Measurements from ENCODE around the gene UVSSA.

UVSSA gene

DNA sequence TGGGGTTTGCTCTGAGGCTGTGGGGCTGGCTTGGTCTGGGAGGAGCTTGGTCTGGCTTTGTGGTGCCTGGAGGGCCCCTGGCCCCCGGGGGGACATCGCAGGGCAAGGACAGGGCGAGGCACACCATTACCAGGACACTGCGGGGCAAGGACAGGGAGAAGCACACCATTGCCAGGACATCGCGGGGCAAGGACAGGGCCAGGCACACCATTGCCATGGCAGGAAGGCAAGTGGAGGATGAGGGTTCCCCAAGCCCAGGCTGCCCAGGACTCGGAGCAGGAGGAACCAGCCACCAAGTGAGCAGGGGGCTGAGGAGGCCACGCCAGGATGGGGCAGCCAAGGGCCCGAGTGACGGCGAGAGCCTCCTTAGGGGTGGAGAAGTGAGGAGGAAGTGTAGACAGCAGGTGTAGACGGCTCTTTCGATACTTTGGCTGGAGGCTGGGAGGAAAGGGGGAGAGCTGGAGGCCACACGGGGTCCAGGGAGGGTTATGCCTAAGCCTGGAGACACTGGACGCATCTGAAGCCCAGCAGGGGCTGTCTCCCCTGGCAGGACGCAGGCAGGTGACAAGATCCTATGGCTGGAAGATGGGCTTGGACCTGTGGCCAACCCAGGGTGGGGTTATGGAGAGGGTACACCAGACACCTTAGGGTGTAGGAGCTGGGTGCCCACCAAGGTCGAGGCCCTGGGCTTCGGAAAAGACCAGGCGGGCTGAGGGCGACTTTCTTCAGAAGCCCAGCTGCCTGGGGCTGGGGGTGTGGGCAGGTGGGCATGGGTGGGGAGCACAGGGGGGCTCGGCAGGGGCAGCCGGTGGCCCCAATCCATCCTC lies 51.9 kb downstream of the UVSSA start:
- DNase-seq = no peak

DNA sequence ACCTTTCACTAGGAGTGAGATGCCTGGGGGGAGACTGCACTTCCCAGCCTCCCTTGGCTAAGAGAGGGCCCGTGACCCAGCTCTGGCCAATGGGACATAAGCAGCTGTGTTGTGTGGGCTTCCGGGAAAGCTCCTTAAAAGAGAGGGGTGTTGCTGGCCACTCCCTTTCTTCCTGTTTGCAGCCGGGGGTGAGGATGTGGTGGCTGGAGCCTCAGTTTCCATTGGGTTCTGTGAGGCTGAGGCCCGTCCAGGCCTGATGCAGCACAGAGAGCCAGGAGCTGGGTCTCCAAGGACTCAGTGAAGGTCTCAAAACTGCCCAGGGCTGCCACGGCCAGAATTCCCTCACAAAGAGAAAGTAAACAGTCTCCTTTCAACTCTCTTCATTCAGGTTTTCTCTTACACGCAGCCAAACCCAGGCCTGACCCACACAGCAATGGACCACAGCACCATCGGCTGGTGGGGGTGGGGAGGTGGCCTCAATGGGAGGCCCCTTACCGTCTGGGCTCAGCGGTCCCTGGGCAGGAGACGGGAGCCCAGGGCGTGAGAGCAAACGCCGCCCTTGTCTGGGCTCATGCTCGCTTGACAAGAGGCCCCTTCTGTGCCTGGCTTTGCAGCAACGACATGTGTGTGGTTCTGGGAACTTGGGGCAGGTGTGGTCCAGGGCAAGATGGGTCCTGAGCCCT lies 52.6 kb downstream of the UVSSA start:
- no peak for DNase-seq

DNA sequence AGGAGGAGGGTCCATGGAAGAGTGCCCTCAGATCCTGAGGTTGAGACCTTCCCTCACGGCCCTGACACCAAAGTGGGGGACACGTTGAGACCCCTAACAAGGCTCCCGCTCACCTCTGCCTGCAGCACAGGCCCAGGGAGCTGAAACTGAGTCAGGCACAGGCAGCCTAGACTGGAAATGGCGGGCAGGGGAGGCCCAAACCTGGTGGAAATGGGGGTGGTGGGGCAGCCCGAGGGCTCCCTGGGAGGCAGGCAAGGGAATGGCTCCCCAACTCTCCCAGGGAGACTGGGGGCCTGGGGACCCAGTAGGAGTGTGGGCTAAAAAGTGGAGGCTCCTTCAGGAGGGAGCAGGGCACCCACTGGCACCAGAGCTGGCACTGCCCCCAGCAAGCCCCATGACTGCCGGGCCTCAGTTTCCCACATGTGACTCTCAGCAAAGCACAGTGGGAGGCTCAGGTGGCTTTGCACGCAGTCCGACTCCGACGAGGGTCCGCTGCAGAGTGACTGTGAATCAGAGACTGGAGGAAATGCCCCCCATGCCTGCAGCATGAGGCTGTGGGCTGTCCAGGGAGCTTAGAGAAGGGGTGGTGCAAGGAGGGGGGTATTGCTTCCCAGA lies 53.3 kb downstream of the UVSSA start:
- DNase-seq = no peak

DNA sequence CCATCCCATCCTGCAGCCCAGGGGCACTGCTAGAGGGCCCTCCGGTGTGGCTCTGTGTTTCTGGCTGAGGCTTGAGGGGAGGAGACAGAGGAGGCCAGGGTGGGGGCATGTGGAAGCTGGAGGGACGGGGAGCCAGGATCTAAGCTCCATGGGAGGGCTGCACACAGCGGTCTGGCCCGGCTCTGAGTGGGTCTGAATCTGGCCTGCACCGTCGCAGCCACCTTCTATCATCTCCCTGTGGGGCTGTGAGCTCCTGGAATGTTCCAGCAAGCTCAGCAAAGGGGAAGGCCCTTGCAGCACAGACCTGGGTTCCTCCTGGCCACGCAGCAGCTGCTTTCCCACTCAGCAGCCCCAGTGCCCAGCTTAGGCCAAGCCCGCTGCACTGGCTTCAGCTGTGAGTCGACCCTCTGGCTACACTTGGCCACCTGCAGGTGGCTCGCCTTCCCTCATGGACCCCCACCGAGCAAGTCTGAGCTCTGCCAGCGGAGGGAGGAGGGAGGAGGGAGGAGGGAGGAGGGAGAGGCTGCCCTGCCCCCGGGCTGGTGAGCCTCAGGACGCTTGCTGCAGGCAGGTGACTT lies 53.9 kb downstream of the UVSSA start:
- DNase-seq = no peak

DNA sequence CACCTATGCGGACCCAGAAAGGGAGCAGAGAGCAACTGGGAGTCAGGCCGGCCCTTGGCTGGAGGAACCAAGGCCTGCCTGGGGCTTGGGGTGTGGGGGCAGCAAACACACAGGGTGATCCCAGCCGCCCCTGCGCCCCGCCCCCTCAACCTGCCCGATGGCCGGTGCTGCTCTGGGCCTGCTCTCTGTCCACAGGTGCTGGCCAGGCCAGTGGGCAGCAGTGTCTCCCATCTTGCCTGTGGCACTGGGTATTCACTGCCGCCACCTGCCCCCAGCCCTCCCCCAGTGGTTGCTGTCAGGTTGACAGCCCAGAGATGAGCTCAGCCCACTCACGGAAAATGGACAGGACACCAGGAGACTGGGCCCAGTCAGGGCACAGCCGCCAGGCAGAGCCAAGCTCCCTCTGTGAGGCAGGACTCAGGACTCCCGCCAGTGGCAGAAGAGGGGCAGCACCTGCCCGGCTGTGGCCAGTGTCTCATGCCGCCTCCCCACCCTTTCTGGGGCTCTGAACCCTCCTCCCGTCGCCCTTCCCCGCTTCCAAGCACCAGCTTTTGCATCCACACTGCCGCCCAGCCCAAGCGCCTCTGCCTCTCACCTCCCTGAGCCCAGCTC lies 54.5 kb downstream of the UVSSA start:
- DNase-seq = no peak

DNA sequence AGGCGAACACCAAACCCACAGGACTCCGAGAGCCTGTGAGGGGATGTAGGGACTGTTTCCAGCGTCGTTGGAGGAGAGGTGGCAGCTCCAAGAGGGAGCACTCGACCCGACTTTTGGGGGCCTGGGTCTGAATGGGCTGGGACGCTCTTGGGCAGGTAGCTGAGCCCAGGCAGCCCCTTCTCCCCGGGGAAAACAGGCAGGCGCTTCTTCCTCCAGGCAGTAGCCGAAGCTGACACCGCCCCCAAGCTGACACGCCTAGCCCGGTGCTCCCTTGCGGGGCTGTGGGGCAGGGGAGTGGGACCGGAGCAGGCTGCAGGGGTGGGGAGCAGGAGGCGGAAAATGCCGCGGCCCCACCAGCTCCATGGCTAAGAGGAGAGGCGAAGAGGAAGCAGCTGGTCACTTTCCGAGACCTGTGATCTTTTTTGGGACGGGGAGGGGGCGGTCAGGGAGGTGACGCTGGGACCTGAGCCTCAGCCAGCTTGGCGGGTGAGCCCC lies 55.1 kb downstream of the UVSSA start:
- no peak for DNase-seq

DNA sequence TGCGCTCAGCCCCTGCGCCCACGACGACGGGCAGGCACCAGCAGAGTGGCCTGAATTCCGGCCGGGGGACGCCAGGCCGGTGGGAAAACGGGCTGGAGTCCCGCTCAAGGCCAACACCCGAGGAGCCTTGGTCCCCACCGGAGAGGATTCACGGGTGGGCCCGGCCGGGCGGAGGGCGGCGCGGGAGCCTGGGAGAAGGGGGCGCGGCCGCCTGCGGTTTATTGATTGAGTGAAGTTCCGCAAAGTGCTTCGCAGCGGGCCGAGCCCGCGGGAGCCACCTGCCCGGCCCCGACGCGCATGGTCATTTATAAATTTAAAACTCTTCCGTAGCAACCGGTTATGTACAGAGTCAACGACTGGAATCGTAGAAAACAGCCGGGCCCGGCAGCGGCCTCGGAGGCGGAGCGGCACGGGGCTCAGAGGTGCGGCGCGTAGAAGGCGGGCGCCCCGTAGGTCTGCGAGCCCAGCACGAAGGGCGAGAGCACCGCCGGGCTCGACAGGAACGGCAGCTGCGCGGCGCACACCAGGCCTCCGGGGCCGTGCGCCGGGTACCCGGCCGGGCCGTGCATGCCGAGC lies 55.6 kb downstream of the UVSSA start:
- DNase-seq = no peak

DNA sequence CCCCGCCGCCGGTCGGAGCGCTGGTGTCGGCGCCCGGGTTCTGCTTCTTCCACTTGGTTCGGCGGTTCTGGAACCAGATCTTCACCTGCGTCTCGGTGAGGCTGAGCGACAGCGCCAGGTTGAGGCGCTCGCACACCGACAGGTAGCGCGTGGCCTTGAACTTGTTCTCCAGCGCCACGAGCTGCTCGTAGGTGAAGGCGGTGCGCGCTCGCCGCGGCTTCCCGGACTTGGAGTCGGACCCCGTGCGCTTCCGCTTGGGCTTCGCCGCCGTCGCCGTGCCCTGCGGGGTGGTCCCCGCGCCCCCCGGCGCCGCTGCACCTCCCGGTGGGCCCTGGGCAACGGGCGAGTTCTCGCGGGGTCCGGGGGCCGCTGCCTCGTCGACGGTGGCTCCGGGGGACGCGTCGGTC lies 56.2 kb downstream of the UVSSA start:
- no peak for DNase-seq

DNA sequence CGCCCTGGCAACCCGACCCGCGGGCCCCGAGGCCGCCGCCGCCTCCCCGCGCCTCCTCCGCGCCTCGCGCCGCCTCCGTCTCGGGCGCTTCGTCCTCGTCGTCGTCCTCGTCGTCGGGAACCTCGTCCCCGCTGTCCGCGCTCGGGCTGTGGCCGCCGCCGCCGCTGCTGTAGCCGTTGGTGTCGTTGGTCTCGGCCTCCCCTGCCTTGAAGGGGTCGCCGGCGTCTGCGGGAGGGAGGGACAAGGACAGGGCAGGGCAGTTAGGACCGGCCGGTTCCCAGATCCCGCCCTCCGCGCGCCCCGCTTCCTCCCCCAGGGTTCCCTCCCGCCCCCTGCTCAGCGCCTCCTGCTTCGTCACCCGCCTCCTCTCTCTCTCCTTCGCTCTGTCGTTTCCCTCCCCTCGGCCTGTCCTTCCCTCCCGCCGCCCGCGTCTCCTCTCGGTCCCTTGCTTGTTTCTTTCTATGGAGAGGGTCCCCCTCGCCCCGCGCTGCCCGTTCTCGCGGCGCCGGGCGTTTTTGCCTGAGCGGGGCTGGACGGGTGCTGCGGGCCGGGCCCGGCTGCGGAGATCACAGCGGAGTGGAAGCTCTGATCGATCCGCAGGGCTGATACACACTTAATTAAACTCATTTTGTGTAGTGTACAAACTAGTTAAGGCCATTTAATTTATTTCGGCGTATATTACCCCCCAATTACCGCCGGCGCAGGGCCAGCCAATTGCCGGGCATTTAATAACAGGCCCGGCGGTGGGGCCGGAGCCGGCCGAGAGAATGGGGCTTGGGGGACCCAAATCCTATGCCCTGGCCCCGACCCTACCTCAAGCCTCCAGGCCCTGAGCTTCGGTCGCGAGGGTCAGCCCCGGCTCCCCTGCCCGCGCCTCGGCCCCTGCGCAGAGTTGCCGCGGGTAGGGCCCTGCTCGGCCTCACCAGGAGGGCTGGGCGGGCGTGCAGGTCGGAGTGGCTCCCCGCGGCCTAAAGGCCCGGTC lies 56.9 kb downstream of the UVSSA start:
- no peak for DNase-seq

DNA sequence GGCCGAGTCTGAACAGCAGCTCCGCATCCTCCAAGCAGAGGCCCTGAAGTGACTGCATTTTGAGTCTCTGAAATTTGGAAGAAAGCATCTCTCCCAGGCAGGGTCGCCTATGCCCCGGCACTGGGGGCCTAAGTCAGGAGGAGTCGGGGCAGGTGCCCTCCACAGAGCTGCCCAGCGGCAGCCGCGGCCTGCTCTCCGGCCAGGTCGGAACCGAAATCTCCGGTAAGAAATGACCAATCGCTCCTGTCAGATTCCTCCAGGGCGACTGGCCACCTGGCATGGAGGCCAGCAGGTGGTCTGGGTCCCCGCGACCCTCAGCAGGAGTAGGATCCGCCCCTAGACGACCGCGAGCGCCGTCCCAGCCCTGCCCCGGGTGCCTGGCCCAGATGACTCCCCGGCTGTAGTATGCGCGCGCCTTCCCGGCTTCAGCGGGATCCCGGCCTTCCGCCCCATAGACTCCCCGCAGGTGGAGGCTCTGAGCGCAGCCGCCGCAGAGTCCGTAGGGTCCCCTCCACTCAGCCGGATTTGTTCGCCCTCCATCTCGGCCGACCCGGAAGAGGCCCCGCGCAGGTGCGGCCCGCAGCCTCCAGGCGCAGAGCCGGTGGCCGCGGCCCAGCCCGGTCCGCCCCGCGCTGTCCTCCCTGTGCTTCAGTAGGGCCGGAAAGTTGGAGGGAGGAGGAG lies 57.7 kb downstream of the UVSSA start:
- DNase-seq = no peak

DNA sequence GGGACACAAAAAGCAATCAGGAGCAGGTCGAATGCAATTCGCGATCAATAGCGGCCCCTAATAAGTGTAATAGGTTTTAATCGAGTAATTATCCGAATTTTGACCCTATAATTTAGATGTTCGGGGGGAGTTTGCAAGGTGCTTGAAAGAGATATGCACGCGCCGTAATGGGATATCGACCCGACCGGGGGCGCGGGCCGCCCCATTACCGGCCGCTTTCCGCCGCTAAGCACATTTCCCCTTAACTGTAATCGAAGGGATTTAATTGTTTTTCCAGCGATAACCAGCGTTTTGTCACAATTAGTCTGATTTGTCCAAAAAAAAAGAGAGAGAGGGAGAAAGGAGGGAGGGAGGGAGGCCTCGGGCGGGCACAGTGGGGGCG lies 58.2 kb downstream of the UVSSA start:
- no peak for DNase-seq

DNA sequence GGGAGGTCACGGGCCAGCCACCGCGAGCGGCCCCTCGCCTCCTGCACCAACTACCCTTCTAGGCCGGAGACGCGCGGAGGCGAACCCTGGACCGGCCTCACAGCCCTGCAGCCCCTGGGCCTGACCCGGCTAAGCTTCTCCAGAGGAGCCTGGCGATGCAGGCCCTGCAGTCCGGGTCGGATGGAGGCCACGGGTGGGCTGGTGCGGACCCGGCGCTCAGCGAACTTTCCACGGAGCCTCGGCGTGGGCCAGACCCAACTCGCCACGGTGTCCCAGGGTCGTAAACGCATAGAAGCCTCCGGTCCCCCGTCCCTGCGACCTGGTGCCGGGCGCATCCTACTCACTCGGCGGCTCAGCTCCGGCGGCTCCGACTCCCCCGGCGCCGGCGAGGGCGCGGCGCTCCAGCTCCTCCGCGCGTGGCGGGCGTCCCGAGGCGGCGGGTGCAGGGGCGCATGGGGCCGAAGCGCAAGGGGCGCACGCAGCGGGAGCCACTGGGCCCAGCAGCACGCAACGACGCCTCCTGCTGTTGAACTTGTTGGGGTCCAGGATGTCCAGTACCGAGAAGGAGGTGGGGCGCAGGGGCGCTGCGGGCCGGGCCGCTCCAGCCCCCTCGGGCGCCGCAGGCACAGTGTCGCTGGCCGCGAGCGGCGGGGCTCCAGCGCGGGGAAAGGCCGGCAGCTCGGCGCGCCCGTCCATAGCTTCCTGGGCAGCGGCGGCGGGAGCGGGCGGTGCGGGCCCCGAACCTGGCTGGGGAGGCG lies 58.8 kb downstream of the UVSSA start:
- no peak for DNase-seq

DNA sequence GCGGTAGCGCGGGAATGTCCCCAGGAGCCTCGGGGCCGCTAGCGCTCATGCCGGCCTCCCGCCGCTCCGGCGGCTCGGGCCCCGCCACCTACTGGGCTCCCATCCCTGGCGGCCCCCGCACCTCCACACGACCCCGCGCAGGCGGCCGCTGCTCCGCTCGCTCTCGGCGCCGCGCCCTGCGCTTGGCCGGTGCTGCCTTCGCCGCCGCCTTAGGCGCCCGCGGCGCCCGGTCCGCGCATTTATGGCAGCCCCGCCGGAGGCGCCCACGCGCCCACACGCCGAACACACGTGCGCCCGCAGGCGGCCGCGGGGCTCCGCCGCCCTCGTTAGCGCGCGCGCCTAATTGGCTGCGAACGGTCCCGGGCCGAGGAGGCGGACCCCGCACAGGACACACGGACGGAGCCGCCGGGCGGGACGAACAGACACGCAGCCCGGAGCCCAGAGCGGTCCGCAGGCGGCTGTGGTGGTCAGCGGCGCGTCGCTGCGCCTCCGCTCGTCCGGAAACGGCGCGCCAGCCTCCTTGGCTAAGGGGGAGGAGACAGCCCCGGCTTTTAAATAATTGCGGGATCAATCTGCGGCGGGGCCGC lies 59.5 kb downstream of the UVSSA start, which contains the start of gene NKX1-1:
NKX1-1 (minus strand) TSS at position 49 of the 587 bp plus-strand sequence; CDS start at position 49, 0 bp downstream.
- no peak for DNase-seq

DNA sequence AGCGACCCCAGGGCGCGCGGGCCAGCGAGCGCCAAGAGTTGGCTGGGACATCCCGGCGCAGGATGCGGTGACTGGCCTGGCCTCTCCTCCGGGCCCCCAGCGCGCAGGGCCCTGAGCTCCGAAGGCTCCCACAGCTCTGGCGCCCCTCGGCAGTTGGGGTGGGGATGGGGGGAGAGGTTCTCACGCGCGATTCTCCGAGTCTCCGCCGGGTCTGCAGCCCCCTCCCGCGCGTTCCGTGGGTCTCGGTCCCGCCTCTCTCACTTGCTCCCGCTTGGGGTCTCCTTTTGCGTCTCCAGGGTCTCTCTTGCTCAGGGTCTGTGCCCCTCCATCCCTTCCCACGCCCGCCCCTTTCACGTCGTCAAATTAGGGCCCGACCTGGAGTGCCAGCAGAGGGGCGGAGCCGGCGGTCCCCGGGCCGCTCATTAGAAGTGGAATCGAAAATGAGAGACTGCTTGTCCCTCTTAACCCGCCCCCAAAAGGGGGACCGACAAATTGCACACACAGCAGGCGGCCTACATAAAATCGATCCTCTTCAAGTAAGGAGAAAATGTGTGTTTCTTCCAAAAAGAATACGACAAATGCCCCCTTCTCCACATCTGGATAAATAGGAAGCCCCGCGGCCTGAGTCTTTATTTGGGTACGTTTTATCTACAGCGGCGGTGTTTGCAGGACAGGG lies 60.1 kb downstream of the UVSSA start:
- no peak for DNase-seq

DNA sequence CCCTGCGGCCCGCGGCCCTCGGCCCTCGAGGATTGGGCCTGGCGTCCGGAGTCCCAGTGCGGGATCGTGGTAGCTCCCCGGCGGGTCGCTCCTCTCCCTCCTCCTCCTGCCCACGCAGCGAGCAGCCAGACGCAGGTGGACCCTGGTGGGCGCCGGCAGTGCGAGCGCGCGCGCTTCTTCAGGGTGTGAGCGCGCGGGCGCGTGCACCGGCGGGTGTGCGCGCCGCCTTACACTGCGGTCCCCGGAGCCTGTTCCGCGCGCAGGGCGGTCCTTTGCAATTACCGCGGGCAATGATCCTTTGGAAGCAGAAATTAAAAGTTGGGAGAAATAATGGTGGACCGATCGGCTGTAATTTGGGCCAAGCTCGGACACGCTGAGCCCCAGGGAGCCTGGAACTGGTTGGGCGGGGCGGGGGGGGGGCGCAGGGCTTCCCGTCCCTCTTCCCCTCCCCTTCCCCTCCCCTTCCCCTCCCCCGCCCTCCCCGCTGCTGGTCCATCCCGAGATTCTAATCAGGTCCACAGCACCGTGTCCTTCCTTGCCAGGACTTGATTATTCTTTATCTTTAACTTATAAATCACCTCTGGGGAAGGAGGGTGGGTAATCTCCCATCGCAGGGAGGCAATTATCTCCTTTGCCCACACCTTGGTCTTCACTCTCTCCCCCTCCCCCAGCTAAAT lies 60.8 kb downstream of the UVSSA start:
- no peak for DNase-seq

DNA sequence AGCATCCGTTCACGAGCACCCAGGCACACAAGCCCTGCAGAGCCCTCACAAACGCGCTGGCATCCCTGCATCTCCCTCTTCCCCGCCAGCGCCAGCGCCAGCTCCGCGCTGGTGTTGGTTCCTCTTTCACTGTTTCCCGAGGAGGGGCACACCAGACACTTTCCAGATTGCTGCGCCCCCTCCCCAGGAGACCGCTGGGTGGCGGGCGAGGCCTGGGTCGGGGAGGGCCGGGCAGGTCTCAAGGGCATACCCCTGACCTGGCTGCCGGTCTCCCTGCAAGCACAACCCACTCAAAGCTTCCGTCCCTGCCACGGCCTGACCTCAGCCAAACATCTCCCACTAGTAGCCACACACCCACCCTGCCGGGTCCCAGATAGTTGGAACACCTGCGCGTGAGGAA lies 61.4 kb downstream of the UVSSA start:
- DNase-seq = no peak

DNA sequence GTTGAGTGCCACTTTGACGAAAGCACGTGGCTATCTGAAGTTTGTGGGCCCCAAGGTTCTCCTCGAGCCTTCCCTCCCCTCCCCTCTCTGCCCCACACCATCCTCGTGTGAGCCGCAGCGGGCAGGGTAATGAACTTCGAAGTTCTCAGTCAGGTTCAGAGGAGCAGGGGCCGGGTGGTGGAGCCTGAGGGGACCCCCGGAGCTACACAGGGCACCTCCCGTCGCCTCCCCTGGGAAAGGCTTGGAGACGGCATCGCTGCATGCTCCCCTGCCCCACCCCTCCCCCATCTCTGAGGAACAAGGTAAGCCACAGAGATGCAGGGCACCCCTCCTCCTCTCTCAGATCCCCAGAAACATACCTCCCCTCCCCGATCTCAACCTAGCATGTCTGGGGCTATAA lies 62.1 kb downstream of the UVSSA start:
- DNase-seq = no peak

Data from activated naive CD4-positive, alpha-beta T cell (primary cell).